Measurements from ENCODE around the gene BPIFB6. TPM values are rescaled to one million over a fixed set of nuclear protein-coding genes. Genes with fewer than 3 reads are reported as not detected.

BPIFB6 gene
- total and polyA plus RNA-seq, 2 donors (not counting 3 experiments of a cell fraction or from before 2014, with no cell fraction given): not detected

- H3K27ac ChIP-seq (ENCODE audit: insufficient read depth, low read depth, low read length): no peak overlapping the region
- POLR2A ChIA-PET: no interaction called here
- H3K27me3 ChIP-seq (ENCODE audit: control insufficient read depth in 2 of 2, insufficient read depth in 2 of 2, low read length in 2 of 2): no peaks in the 10 kb centered on the region
- CTCF ChIA-PET: interaction anchor here (1.0 kb wide), 1 partner anchor 107 kb away, joined by 3 read pairs; no protein-coding TSS in a partner anchor
- FAIRE-seq (no peak), DNase-seq (ENCODE audit: low read depth, low spot score) (no peak)
- H3K4me2 ChIP-seq (ENCODE audit: insufficient read depth, low read length): no peak overlapping the region
- H3K9me1 ChIP-seq (replicated peaks; ENCODE audit: control insufficient read depth, extremely low read depth, insufficient read depth, low read length): no peaks in the 10 kb centered on the region
- H3K9ac ChIP-seq (replicated peaks; ENCODE audit: extremely low read depth, insufficient read depth, low read length): no peak overlapping the region
- no peak overlapping the region for H2AFZ ChIP-seq (ENCODE audit: low read depth, low read length)
- BruUV-seq (replicated peaks): no TSS peak
- H3K4me1 ChIP-seq (ENCODE audit: control insufficient read depth, extremely low read depth, insufficient read depth, low read length): no peaks in the 10 kb centered on the region
- TF ChIP-seq JUN (IDR thresholded peaks at IDR 0.05; ENCODE audit: borderline replicate concordance, insufficient read depth, insufficient read length, low read depth): no peak
- TF ChIP-seq GATA2 (IDR thresholded peaks at IDR 0.05; ENCODE audit: insufficient read depth, insufficient read length, low read depth, low read length): no peak
- no peaks in the 10 kb centered on the region for H3K79me2 ChIP-seq (ENCODE audit: control insufficient read depth, insufficient read depth, low read length)
- dilution Hi-C loops (cut with MboI; ENCODE audit: extremely low pct_ligation_motif_present, low sequenced_read_pairs): no loop called here
- no peaks in the 10 kb centered on the region for H3K9me3 ChIP-seq (replicated peaks; ENCODE audit: control insufficient read depth, insufficient read depth, low read length)
- intact Hi-C loops (cut with micrococcal nuclease): loop anchor here (5.0 kb wide), 1 partner anchor 217 kb away; no protein-coding TSS in a partner anchor
- no peaks in the 10 kb centered on the region for H4K20me1 ChIP-seq (replicated peaks; ENCODE audit: control insufficient read depth, extremely low read depth, insufficient read depth, low read length)
- H3K36me3 ChIP-seq (ENCODE audit: control insufficient read depth in 2 of 2, extremely low read depth in 1 of 2, insufficient read depth in 2 of 2, low read length in 2 of 2): no peaks in the 10 kb centered on the region
- H3K4me3 ChIP-seq (replicated peaks in 1 of 3; ENCODE audit: insufficient read depth in 1 of 3, low read depth in 1 of 3, low read length in 3 of 3): no peak overlapping the region
These were observed 22.0 kb upstream of the BPIFB6 start for GRCh38 chr20:33009214-33010132.

- dilution Hi-C loops (cut with MboI; ENCODE audit: extremely low pct_ligation_motif_present, low sequenced_read_pairs) (no loop called here), intact Hi-C loops (cut with micrococcal nuclease) (no loop called here)
- POLR2A ChIA-PET: no interaction called here
- Histone ChIP-seq H3K9ac (replicated peaks; ENCODE audit: extremely low read depth, insufficient read depth, low read length) (no peak overlapping the region), H2AFZ (ENCODE audit: low read depth, low read length) (no peak overlapping the region), H3K4me2 (ENCODE audit: insufficient read depth, low read length) (no peak overlapping the region), H3K36me3 (ENCODE audit: control insufficient read depth in 2 of 2, extremely low read depth in 1 of 2, insufficient read depth in 2 of 2, low read length in 2 of 2) (no peaks in the 10 kb centered on the region), H3K27me3 (ENCODE audit: control insufficient read depth in 2 of 2, insufficient read depth in 2 of 2, low read length in 2 of 2) (no peaks in the 10 kb centered on the region), H3K9me1 (replicated peaks; ENCODE audit: control insufficient read depth, extremely low read depth, insufficient read depth, low read length) (no peaks in the 10 kb centered on the region), H3K9me3 (replicated peaks; ENCODE audit: control insufficient read depth, insufficient read depth, low read length) (no peaks in the 10 kb centered on the region), H3K4me3 (replicated peaks in 1 of 3; ENCODE audit: insufficient read depth in 1 of 3, low read depth in 1 of 3, low read length in 3 of 3) (no peak overlapping the region), H4K20me1 (replicated peaks; ENCODE audit: control insufficient read depth, extremely low read depth, insufficient read depth, low read length) (no peaks in the 10 kb centered on the region), H3K27ac (ENCODE audit: insufficient read depth, low read depth, low read length) (no peak overlapping the region), H3K4me1 (ENCODE audit: control insufficient read depth, extremely low read depth, insufficient read depth, low read length) (no peaks in the 10 kb centered on the region), H3K79me2 (ENCODE audit: control insufficient read depth, insufficient read depth, low read length) (no peaks in the 10 kb centered on the region)
- FAIRE-seq (no peak), DNase-seq (ENCODE audit: low read depth, low spot score) (no peak)
- CTCF ChIA-PET: no interaction called here
- TF ChIP-seq EZH2 (IDR thresholded peaks at IDR 0.05; ENCODE audit: borderline replicate concordance, low read depth, low read length, severe bottlenecking) (no peak), POLR2A (IDR thresholded peaks at IDR 0.05; ENCODE audit: low read depth, low read length) (no peak), MAX (IDR thresholded peaks at IDR 0.05; ENCODE audit: insufficient read depth, insufficient read length) (no peak), POLR2AphosphoS5 (IDR thresholded peaks at IDR 0.05; ENCODE audit: insufficient read depth, low read depth, low read length) (no peak), MYC (IDR thresholded peaks at IDR 0.05; ENCODE audit: low read depth, low read length) (no peak), GATA2 (IDR thresholded peaks at IDR 0.05; ENCODE audit: insufficient read depth, insufficient read length, low read depth, low read length) (no peak), JUN (IDR thresholded peaks at IDR 0.05; ENCODE audit: borderline replicate concordance, insufficient read depth, insufficient read length, low read depth) (no peak), FOS (IDR thresholded peaks at IDR 0.05; ENCODE audit: borderline replicate concordance, insufficient read depth, low read length) (no peak), CTCF (IDR thresholded peaks at IDR 0.05; ENCODE audit: extremely low read depth in 1 of 2, insufficient read depth in 1 of 2, low read depth in 1 of 2, low read length in 2 of 2) (no peak)
- BruUV-seq (replicated peaks): no TSS peak
These were observed 21.3 kb upstream of the BPIFB6 start for GRCh38 chr20:33010133-33010504.

Measured in endothelial cell of umbilical vein (primary cell).